ENCODE measurements around the gene AK3. TPM values are rescaled to one million over a fixed set of nuclear protein-coding genes. Genes with fewer than 3 reads are reported as not detected.
"Not testable (repeated sequence)": the region's sequence is repeated elsewhere in the genome, so short reads cannot be mapped to it uniquely, and the experiment has no call there.

The AK3 gene
- total RNA-seq, 1 donor = 74.1 TPM

DNA sequence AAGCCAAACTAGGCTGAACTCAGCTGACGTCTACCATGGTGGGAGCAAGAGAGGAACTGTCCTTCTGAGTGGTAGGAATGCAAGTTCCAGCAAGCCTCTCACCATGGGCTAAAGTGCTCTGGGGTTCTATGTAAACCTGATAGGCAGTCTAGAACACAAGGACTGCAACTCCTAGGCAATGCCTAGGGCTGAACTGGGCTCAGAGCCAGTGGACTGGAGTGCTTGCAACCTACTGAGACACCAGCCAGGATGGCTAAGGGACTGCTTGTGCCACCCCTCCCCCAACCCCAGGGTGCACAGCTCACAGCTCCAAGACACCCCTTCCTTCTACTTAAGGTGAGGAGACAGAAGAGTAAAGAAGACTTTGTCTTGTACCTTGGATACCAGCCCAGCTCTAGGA lies 39.6 kb upstream of the AK3 start:
- H3K4me3 ChIP-seq (ENCODE audit: low read depth, low read length) = no peak overlapping the region
- no peak for DNase-seq (ENCODE audit: low read depth)
- TF ChIP-seq, protein P1, sequence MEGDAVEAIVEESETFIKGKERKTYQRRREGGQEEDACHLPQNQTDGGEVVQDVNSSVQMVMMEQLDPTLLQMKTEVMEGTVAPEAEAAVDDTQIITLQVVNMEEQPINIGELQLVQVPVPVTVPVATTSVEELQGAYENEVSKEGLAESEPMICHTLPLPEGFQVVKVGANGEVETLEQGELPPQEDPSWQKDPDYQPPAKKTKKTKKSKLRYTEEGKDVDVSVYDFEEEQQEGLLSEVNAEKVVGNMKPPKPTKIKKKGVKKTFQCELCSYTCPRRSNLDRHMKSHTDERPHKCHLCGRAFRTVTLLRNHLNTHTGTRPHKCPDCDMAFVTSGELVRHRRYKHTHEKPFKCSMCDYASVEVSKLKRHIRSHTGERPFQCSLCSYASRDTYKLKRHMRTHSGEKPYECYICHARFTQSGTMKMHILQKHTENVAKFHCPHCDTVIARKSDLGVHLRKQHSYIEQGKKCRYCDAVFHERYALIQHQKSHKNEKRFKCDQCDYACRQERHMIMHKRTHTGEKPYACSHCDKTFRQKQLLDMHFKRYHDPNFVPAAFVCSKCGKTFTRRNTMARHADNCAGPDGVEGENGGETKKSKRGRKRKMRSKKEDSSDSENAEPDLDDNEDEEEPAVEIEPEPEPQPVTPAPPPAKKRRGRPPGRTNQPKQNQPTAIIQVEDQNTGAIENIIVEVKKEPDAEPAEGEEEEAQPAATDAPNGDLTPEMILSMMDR (IDR thresholded peaks at IDR 0.05; ENCODE audit: insufficient read depth, low read length) = no peak

DNA sequence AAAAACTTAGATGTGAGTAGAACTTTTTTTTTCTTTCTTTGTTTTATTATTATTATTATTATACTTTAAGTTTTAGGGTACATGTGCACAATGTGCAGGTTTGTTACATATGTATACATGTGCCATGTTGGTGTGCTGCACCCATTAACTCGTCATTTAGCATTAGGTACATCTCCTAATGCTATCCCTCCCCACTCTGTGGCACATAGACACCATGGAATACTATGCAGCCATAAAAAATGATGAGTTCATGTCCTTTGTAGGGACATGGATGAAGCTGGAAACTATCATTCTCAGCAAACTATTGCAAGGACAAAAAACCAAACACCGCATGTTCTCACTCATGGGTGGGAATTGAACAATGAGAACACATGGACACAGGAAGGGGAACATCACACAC lies 34.0 kb upstream of the AK3 start:
- DNase-seq (ENCODE audit: low read depth); H3K4me3 ChIP-seq (ENCODE audit: low read depth, low read length): not testable (repeated sequence)

DNA sequence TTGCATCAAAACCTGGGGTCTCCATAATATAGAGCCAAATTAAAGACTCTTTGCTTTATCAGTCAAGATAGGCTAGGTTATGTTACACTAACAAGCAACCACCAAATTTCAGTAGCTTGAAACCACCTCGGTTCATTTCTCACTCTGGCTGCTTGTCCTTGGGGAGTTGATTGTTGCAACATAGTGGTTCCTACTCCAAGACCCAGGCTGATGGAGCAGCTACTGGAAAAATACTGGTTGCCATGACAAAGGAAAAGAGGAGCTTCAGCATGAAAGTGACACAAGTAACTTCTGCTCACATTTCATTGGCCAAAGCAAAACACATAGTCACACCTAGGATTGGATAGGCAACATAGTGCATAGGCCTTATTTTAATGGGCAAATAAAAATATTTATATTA lies 33.2 kb upstream of the AK3 start:
- peak; percentile 68 for DNase-seq (ENCODE audit: low read depth)
- TF ChIP-seq, protein P1 (IDR thresholded peaks at IDR 0.05; ENCODE audit: insufficient read depth, low read length) = no peak
- H3K4me3 ChIP-seq (ENCODE audit: low read depth, low read length) = no peak overlapping the region

DNA sequence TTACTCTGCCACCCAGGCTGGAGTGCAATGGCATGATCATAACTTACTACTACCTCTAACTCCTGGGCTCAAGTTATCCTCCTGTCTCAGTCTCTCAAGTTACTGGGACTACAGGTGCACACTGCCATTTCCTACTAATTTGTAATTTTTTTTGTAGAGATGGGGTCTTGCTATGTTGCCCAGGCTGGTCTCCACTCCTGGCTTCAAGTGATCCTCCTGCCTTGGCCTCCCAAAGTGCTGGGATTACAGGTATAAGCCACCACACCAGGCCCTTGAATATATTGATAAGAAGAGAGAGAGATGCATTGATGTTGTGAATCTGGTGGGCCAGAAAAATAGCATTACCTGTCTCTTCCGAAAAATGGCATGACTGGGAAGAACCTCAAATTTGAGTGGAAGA lies 30.8 kb upstream of the AK3 start:
- no peak overlapping the region for H3K4me3 ChIP-seq (ENCODE audit: low read depth, low read length)
- TF ChIP-seq, protein P1 (IDR thresholded peaks at IDR 0.05; ENCODE audit: insufficient read depth, low read length) = no peak
- DNase-seq (ENCODE audit: low read depth) = no peak

DNA sequence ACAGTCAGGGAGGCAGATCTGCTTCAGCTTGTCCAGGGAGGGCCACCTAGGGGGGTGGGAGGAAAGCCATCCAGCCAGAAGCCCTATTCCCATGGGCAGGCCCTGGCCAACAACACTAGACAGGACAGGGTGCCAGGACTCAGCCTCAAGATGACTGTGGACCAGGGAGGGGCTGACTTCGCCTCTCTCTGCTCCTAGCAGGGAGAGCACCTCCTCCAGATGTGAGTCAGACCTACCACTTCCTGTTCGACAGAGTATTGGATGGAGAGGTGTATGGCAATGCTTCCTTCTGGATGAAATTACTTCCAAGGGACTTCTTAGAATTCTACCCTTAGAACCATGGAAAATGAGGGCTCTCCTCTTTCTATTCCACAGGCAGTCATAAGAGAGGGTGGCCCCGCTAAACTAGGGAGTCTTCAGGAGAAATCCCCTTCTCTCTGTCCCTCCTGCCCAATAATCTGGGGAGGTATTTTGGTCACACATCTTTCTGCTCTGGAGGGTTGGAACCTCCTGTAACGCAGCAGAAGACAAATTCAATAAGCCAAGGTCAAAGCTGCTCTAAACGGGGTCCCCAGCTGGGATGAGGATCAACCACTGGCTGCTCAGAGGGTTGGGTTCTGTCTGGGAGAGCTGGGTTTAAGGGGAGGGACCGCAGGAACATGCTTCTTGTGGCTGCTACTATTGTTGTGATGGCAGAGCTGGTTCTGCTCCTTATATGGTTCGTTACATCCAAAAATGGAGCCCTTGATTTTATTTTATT lies 28.5 kb upstream of the AK3 start:
- TF ChIP-seq, protein P1 (IDR thresholded peaks at IDR 0.05; ENCODE audit: insufficient read depth, low read length) = no peak
- peak; percentile 41 for DNase-seq (ENCODE audit: low read depth)
- no peak overlapping the region for H3K4me3 ChIP-seq (ENCODE audit: low read depth, low read length)

DNA sequence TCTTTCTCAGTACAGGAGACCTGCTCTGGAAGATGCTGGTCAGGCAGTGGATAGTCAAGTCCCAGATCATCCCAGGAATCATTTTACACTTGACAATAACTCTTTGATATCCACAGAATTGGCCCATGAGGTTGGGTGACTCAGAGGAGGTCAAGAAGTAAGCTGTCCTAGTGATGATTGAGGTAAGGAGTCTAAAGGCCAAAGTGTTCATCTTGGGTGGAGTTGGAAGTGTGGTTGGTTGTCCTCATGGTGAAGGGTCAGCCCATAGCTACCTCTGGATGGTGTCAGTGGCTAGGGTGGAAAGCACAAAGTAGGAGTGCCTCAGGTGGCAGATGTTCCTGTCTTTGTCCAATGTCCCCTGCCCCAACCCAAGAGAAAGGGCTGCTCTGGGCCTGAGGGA lies 27.7 kb upstream of the AK3 start:
- no peak for DNase-seq (ENCODE audit: low read depth)
- TF ChIP-seq, protein P1 (IDR thresholded peaks at IDR 0.05; ENCODE audit: insufficient read depth, low read length) = no peak
- no peak overlapping the region for H3K4me3 ChIP-seq (ENCODE audit: low read depth, low read length)

DNA sequence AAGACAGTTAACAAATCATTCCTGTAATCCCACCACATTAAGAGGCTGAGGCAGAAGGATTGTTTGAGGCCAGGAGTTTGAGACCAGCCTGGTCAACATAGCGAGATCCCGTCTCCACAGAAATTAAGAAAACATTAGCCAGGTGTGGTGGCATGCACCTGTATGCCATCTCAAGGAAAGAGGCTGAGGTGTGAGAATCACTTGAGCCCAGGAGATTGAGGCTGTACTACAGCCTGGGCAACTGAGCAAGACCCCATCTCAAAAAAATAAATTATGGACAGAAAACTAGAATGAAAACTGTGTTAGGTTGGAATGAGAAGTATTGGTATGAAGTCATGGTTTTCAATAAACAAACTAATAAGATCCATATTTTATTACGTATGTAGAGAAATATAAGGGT lies 23.0 kb upstream of the AK3 start:
- no peak overlapping the region for H3K4me3 ChIP-seq (ENCODE audit: low read depth, low read length)
- DNase-seq (ENCODE audit: low read depth) = no peak
- TF ChIP-seq, protein P1 (IDR thresholded peaks at IDR 0.05; ENCODE audit: insufficient read depth, low read length) = no peak
